ENCODE measurements around the gene SULT2A1.
A peak's percentile ranks its signal among the peaks of the same experiment; 100 is the strongest.
"Not testable (repeated sequence)": the region's sequence is repeated elsewhere in the genome, so short reads cannot be mapped to it uniquely, and the experiment has no call there.

SULT2A1 gene

GRCh38 chr19:47886010-47886559 is at the start of gene SULT2A1:
Gene SULT2A1, minus strand, starts transcription at chr19:47886315. Its CDS starts 58 bp downstream, at chr19:47886257.
- in situ Hi-C loops (cut with MboI; ENCODE audit: low sequenced_read_pairs), result loop anchor here (25.0 kb wide), 1 partner anchor 126 kb away; no protein-coding TSS in a partner anchor
- Histone ChIP-seq H3K9me3 (no peaks in the 10 kb centered on the region), H3K4me1 (no peaks in the 10 kb centered on the region), H3K4me3 (no peak within 1 kb of the TSS), H3K36me3 (replicated peaks) (no peaks in the 10 kb centered on the region), H3K27me3 (ENCODE audit: low read depth) (peaks cover 10% of the 10 kb centered on the region)
- DNase-seq (ENCODE audit: low spot score in 2 of 2), result no peak

GRCh38 chr19:47928581-47928980 is 42.5 kb upstream of the SULT2A1 start:
- H3K9me3 ChIP-seq; H3K27me3 ChIP-seq (ENCODE audit: low read depth); DNase-seq (ENCODE audit: low spot score in 2 of 2); H3K4me1 ChIP-seq; in situ Hi-C loops (cut with MboI; ENCODE audit: low sequenced_read_pairs); H3K4me3 ChIP-seq; H3K36me3 ChIP-seq (replicated peaks): not testable (repeated sequence)

- H3K27me3 ChIP-seq (ENCODE audit: low read depth); H3K4me3 ChIP-seq; H3K36me3 ChIP-seq (replicated peaks); DNase-seq (ENCODE audit: low spot score in 2 of 2); H3K4me1 ChIP-seq; in situ Hi-C loops (cut with MboI; ENCODE audit: low sequenced_read_pairs); H3K9me3 ChIP-seq: not testable (repeated sequence)
Measured at GRCh38 chr19:47920107-47920506, 34.0 kb upstream of the SULT2A1 start.

- H3K4me1 ChIP-seq; H3K27me3 ChIP-seq (ENCODE audit: low read depth); DNase-seq (ENCODE audit: low spot score in 2 of 2); H3K9me3 ChIP-seq; in situ Hi-C loops (cut with MboI; ENCODE audit: low sequenced_read_pairs); H3K36me3 ChIP-seq (replicated peaks); H3K4me3 ChIP-seq: not testable (repeated sequence)
Measured at GRCh38 chr19:47910191-47910590, 24.1 kb upstream of the SULT2A1 start.

GRCh38 chr19:47909350-47909749 is 23.2 kb upstream of the SULT2A1 start:
- H3K27me3 ChIP-seq (ENCODE audit: low read depth); H3K9me3 ChIP-seq; H3K36me3 ChIP-seq (replicated peaks); H3K4me1 ChIP-seq; H3K4me3 ChIP-seq; in situ Hi-C loops (cut with MboI; ENCODE audit: low sequenced_read_pairs): not testable (repeated sequence)
- DNase-seq (ENCODE audit: low spot score in 2 of 2), result peak in 1 of 2 experiments; percentile 90

- in situ Hi-C loops (cut with MboI; ENCODE audit: low sequenced_read_pairs), result no loop called here
- no peaks in the 10 kb centered on the region for H3K9me3 ChIP-seq
- DNase-seq (ENCODE audit: low spot score in 2 of 2), result no peak
- no peaks in the 10 kb centered on the region for H3K4me1 ChIP-seq
- no peaks in the 10 kb centered on the region for H3K36me3 ChIP-seq (replicated peaks)
- no peak overlapping the region for H3K4me3 ChIP-seq
- no peaks in the 10 kb centered on the region for H3K27me3 ChIP-seq (ENCODE audit: low read depth)
Measured at GRCh38 chr19:47901370-47901769, 15.3 kb upstream of the SULT2A1 start.

GRCh38 chr19:47899335-47899734 is 13.2 kb upstream of the SULT2A1 start:
- H3K9me3 ChIP-seq, result no peaks in the 10 kb centered on the region
- no peak overlapping the region for H3K4me3 ChIP-seq
- in situ Hi-C loops (cut with MboI; ENCODE audit: low sequenced_read_pairs), result loop anchor here (25.0 kb wide), 1 partner anchor 113 kb away; no protein-coding TSS in a partner anchor
- no peaks in the 10 kb centered on the region for H3K4me1 ChIP-seq
- DNase-seq (ENCODE audit: low spot score in 2 of 2), result no peak
- H3K27me3 ChIP-seq (ENCODE audit: low read depth), result no peaks in the 10 kb centered on the region
- H3K36me3 ChIP-seq (replicated peaks), result no peaks in the 10 kb centered on the region

- Histone ChIP-seq H3K4me3 (no peak overlapping the region), H3K4me1 (no peaks in the 10 kb centered on the region), H3K36me3 (replicated peaks) (no peaks in the 10 kb centered on the region), H3K9me3 (no peaks in the 10 kb centered on the region), H3K27me3 (ENCODE audit: low read depth) (no peaks in the 10 kb centered on the region)
- no peak for DNase-seq (ENCODE audit: low spot score in 2 of 2)
- in situ Hi-C loops (cut with MboI; ENCODE audit: low sequenced_read_pairs), result loop anchor here (25.0 kb wide), 1 partner anchor 114 kb away; no protein-coding TSS in a partner anchor
Measured at GRCh38 chr19:47897861-47898260, 11.7 kb upstream of the SULT2A1 start.

- H3K9me3 ChIP-seq, result no peaks in the 10 kb centered on the region
- no peak for DNase-seq (ENCODE audit: low spot score in 2 of 2)
- no peaks in the 10 kb centered on the region for H3K4me1 ChIP-seq
- no peak overlapping the region for H3K4me3 ChIP-seq
- in situ Hi-C loops (cut with MboI; ENCODE audit: low sequenced_read_pairs), result loop anchor here (25.0 kb wide), 1 partner anchor 116 kb away; no protein-coding TSS in a partner anchor
- no peaks in the 10 kb centered on the region for H3K36me3 ChIP-seq (replicated peaks)
- H3K27me3 ChIP-seq (ENCODE audit: low read depth), result no peaks in the 10 kb centered on the region
Measured at GRCh38 chr19:47896773-47897172, 10.7 kb upstream of the SULT2A1 start.

- no peaks in the 10 kb centered on the region for H3K27me3 ChIP-seq (ENCODE audit: low read depth)
- H3K4me1 ChIP-seq, result no peaks in the 10 kb centered on the region
- H3K36me3 ChIP-seq (replicated peaks), result no peaks in the 10 kb centered on the region
- no peaks in the 10 kb centered on the region for H3K9me3 ChIP-seq
- DNase-seq (ENCODE audit: low spot score in 2 of 2), result no peak
- no peak overlapping the region for H3K4me3 ChIP-seq
- in situ Hi-C loops (cut with MboI; ENCODE audit: low sequenced_read_pairs), result loop anchor here (25.0 kb wide), 1 partner anchor 116 kb away; no protein-coding TSS in a partner anchor
Measured at GRCh38 chr19:47896019-47896418, 9.9 kb upstream of the SULT2A1 start.

- Histone ChIP-seq H3K9me3 (no peaks in the 10 kb centered on the region), H3K4me1 (no peaks in the 10 kb centered on the region), H3K4me3 (no peak overlapping the region), H3K36me3 (replicated peaks) (no peaks in the 10 kb centered on the region), H3K27me3 (ENCODE audit: low read depth) (no peaks in the 10 kb centered on the region)
- in situ Hi-C loops (cut with MboI; ENCODE audit: low sequenced_read_pairs), result loop anchor here (25.0 kb wide), 1 partner anchor 117 kb away; no protein-coding TSS in a partner anchor
- no peak for DNase-seq (ENCODE audit: low spot score in 2 of 2)
Measured at GRCh38 chr19:47895165-47895782, 9.2 kb upstream of the SULT2A1 start.

GRCh38 chr19:47891923-47892666 is 6.0 kb upstream of the SULT2A1 start:
- H3K4me3 ChIP-seq, result no peak overlapping the region
- H3K27me3 ChIP-seq (ENCODE audit: low read depth), result no peaks in the 10 kb centered on the region
- H3K36me3 ChIP-seq (replicated peaks), result no peaks in the 10 kb centered on the region
- in situ Hi-C loops (cut with MboI; ENCODE audit: low sequenced_read_pairs), result loop anchor here (25.0 kb wide), 1 partner anchor 120 kb away; no protein-coding TSS in a partner anchor
- no peak for DNase-seq (ENCODE audit: low spot score in 2 of 2)
- H3K4me1 ChIP-seq, result no peaks in the 10 kb centered on the region
- no peaks in the 10 kb centered on the region for H3K9me3 ChIP-seq

GRCh38 chr19:47891622-47891922 is 5.5 kb upstream of the SULT2A1 start:
- Histone ChIP-seq H3K4me3 (no peak overlapping the region), H3K4me1 (no peaks in the 10 kb centered on the region), H3K36me3 (replicated peaks) (no peaks in the 10 kb centered on the region), H3K9me3 (no peaks in the 10 kb centered on the region), H3K27me3 (ENCODE audit: low read depth) (peaks cover 2% of the 10 kb centered on the region)
- in situ Hi-C loops (cut with MboI; ENCODE audit: low sequenced_read_pairs), result loop anchor here (25.0 kb wide), 1 partner anchor 121 kb away; no protein-coding TSS in a partner anchor
- DNase-seq (ENCODE audit: low spot score in 2 of 2), result no peak
